ENCODE results near the gene TNN.

GRCh38 chr1:175155936-175156335, 88.3 kb downstream of the TNN start:
- TF ChIP-seq EZH2phosphoT487 (IDR thresholded peaks at IDR 0.05; ENCODE audit: insufficient read depth, low read depth) (no peak), EZH2 (IDR thresholded peaks at IDR 0.05; ENCODE audit: insufficient read depth, poor library complexity, severe bottlenecking) (no peak)
